DMS 273 treated with DMSO at 0.1 percent for 48 hours (cell line): ENCODE measurements around the gene GALNT5.
"Not testable (repeated sequence)": the region's sequence is repeated elsewhere in the genome, so short reads cannot be mapped to it uniquely, and the experiment has no call there.

Source experiments
- DNase-seq: peaks from one replicate; lab custom pipeline; 2025; lab: John Stamatoyannopoulos, UW

GALNT5 gene, protein sequence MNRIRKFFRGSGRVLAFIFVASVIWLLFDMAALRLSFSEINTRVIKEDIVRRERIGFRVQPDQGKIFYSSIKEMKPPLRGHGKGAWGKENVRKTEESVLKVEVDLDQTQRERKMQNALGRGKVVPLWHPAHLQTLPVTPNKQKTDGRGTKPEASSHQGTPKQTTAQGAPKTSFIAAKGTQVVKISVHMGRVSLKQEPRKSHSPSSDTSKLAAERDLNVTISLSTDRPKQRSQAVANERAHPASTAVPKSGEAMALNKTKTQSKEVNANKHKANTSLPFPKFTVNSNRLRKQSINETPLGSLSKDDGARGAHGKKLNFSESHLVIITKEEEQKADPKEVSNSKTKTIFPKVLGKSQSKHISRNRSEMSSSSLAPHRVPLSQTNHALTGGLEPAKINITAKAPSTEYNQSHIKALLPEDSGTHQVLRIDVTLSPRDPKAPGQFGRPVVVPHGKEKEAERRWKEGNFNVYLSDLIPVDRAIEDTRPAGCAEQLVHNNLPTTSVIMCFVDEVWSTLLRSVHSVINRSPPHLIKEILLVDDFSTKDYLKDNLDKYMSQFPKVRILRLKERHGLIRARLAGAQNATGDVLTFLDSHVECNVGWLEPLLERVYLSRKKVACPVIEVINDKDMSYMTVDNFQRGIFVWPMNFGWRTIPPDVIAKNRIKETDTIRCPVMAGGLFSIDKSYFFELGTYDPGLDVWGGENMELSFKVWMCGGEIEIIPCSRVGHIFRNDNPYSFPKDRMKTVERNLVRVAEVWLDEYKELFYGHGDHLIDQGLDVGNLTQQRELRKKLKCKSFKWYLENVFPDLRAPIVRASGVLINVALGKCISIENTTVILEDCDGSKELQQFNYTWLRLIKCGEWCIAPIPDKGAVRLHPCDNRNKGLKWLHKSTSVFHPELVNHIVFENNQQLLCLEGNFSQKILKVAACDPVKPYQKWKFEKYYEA

DNA sequence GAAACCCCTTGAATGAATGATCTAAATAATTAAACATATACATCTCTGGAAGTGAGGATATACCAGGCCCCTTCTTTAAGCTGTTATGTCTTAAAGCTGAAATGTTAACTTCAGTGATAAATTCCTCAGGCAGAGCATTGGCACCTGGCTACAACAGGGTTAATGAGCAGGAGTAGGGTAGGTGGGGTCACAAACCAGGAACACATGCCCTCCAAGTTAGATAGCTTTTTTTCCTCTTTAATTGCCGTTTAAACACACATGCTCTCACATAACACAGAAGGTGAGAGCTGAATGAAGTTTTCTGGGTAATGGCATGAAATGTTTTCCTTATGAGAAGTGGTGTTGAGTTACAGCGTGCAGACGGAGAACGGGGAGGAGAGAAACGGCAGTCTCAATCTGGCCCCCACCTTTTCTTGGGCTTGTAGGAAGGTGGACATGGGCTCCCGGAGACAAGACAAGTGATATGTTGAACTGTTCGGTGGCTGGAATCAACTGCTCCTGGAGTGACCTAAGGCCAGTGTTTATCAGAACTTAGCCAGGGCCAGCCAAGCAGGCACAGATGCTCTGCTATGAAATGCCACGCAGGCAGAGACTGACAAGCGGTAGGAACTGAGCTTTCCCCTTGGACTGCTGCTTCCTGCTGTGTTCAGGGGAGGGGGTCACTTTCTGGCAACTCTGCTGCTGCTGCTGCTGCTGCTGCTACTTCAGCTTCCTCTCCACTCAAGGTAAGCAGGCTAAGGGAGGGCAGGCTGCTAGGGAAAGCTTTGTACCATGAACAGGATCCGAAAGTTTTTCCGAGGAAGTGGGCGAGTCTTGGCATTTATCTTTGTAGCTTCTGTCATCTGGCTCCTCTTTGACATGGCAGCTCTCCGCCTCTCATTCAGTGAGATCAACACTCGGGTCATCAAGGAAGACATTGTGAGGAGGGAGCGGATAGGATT is at the start of gene GALNT5:
Gene GALNT5 (plus strand): TSS at position 394 of the 941 bp plus-strand sequence. CDS start 378 bp downstream, at position 772.
- DNase-seq, result peak; percentile 93

DNA sequence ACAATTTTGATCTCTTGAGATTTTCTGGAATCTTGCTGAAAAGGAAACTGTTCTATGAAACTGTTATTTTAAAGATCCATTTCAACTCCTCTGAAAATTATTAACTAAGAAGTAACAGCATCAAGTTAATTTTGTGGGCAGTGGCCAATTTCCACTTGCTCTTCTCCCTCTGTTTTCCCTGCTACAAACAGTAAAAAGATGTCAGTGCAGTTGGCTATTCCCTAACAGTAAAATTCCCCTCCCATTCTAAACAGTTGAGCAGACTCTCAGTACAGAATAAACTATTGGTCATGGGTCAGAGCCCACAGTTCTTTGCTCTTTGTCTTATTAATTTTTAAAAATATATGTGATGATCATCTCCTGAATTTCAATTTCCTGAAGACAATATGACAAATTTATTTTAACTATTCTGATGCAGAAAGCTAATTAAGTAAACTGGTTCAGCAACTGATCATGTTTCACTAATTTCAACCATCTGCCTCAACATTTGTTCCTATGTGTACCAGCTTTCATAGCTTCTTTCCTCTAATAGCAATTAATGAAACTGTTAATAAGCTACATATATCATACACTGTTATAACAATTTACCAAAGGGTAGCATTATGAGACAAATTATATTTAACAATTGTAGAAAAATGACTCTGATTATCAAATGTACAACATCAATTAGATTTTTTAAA is 41.1 kb upstream of the GALNT5 start:
- peak; percentile 70 for DNase-seq

DNA sequence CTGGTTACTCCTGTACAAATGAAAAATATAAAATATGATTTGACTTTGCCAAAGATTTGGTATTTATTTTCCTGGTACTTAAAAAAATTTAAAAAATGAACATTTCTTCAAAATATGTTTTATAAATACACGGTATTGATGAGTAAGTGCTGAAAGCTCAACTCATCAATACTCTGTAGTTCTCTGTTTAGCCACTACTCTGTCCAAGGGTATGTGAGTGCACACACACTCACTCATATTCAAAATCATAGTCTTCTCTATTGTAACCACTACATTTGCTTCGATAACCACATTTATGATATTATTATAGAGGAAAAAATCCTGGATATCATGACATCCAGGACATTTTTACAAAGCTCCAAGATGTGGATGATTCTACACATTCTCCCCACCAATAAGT is 40.1 kb upstream of the GALNT5 start:
- DNase-seq, result no peak

DNA sequence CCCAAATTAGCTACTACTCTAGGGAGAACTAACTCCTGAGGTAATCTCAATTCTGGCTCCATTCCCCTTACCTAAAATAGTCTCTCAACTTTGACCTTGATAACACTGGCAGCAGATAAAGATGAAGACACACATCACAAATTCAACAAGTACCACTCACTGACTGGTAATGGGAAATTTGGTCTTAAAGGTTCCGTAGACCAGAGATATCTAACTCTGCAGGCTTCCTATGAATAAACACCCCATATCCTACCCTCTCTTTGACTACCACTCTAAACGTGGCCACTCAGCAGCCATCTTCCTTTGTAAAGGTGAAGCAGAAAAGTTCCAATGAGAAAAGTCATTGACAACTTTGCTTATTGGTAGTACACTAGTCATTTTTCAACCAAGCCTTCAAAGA is 38.6 kb upstream of the GALNT5 start:
- no peak for DNase-seq

DNA sequence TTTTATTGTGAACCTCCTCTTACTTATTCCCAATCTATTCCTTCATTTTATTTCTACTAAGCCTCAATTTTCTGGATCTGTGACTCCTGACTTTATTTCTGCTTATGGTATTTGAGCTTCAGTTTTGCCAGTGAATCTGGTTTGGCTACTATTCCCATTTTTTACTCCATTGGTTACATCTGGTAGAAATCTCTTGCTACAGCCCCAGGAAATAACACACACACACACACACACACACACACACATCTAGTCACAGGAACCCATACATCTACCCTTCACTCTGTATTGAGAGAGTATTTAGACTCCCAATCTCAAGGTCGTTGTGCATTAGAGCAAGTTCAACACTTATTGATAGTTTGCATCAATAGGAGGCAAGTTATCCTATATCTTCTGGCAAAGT is 37.0 kb upstream of the GALNT5 start:
- DNase-seq, result no peak

DNA sequence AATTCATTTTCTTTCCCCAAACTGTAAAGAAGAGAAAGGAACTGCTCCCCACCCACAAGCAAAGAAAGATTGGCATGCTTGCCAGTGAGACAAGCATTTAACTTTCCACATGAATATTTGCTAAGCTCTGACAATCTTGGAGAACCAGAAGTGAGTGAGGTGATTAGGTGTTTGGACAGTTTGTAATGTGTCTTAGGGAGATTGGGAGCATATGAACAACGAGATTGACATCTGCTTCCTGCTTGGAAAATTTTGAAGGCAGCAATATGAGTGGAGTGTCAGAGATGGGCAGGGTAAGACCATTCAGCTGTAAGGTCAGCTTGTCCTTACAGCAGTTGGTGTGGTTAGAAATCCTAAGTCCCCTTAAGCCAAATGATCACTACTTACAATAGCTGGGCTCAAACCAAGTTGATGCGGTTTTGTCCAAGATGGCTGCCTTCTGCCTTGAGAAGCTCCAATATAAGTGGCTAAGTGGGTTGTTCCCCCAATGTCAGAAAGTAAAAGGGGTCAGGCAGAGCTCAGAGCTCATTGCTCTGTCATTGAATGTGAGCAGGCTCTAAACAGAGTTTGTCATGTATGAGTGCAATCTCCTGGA is 36.0 kb upstream of the GALNT5 start:
- no peak for DNase-seq

DNA sequence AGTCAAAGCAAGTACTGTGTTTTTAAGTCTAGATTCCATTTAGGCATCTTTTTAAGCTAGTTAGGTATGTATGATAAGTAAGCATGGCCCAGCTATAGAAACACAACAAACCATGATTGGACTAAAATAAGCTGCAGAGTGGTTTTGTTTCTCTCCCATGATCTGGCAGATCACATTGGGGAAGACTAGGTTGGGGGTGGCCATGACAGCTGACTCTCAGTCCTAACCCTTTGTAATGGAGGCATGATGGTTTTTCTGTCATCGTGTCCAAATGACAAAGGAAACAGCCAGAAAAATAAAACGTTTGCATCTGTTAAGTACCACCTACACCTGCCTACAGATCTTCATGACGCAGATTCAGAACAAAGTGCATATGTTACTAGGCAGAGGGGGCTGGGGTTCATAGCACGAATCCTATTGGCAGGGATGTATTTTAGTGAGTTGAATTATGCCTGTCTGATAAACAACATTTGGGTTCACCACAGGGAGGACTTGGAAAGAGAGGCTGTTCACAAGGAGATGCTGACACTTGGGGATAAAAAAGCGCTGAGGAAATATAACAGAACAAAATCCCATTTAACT is 33.8 kb upstream of the GALNT5 start:
- DNase-seq, result peak; percentile 6

DNA sequence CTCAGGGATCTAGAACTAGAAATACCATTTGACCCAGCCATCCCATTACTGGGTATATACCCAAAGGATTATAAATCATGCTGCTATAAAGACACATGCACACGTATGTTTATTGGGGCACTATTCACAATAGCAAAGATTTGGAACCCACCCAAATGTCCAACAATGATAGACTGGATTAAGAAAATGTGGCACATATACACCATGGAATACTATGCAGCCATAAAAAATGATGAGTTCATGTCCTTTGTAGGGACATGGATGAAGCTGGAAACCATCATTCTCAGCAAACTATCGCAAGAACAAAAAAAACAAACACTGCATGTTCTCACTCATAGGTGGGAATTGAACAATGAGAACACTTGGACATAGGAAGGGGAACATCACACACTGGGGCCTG is 33.1 kb upstream of the GALNT5 start:
- DNase-seq, result not testable (repeated sequence)

DNA sequence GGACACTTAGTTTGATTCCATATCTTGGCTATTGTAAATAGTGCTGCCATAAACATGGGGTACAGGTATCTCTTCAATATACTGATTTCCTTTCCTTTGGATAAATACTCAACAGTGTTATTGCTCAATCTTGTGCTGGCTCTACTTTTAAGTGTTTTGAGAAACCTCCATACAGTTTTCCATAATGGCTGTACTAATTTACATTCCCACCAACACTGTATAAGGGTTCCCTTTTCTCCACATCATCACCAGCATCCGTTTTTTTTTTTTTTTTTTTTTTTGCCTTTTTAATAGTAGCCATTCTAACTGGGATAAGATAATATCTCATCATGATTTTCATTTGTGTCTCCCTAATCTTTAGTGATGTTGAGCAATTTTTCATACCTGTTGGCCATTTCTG is 29.9 kb upstream of the GALNT5 start:
- no peak for DNase-seq

DNA sequence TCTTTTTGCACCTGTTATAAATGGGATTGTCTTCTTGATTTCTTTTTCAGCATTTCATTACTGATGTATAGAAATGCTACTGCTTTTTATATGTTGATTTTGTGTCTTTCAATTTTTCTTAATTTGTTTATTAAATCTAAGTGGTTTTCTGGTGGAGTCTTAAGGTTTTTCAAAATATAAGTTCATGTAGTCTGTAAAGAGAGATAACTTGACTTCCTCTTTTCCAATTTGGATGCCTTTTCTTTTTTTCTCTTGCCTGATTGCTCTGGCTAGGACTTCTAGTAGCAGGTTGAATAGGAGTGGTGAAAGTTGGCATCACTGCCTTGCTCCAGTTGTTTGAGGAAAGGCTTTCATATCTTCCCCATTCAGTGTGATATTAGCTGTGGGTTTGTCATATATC is 28.6 kb upstream of the GALNT5 start:
- DNase-seq, result no peak

DNA sequence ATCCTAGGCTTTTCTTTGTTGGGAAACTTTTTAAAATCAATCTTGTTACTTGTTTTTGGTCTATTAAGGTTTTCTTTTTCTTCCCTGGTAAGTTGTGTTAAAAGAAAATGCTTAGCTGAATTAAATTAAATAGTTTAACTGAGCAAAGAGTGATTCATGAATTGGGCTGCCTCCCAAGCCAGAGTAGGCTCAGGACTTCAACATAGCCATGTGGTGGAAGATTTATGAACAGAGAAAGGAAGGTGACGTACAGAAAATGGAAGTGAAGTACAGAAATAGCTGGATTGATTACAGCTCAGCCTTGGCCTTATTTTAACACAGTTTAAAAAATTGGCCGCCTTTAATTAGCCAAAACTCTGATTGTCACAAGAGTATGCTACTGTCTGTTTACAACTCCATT is 27.9 kb upstream of the GALNT5 start:
- no peak for DNase-seq

DNA sequence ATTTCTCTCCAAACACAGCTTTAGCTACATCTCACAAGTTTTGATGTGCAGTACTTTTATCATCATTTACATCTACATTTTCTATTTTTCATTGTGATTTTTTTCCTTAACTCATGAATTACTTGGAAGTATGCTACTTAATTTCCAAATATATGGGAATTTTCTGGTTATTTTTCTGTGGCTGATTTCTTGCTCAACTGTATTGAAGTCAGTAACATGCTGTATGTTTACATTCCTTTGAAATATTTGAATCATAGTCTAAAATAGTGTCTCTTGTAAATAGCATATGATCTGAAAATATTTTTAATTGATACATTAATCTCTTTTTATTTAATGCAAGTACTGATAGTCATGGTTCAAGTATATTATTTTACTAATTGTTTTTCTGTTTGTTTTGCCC is 26.0 kb upstream of the GALNT5 start:
- DNase-seq, result no peak

DNA sequence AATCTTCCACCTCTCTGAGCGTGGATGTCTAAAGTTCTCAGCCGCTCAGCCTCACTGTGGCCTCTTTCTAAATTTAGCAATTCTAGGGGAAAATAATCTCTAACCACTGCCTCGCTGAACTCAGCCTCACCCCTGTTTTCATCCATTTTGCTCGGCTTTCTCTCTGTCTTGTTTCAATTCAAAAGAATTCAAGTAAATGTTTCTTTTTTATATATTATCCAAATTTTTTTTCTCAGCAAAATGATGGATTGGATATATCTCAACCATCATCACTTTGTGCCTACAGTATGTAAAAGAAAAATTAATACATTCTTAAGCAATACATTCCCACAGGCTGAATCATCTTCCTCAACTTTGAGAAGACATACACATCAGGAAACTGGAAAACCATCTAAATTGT is 24.0 kb upstream of the GALNT5 start:
- no peak for DNase-seq

DNA sequence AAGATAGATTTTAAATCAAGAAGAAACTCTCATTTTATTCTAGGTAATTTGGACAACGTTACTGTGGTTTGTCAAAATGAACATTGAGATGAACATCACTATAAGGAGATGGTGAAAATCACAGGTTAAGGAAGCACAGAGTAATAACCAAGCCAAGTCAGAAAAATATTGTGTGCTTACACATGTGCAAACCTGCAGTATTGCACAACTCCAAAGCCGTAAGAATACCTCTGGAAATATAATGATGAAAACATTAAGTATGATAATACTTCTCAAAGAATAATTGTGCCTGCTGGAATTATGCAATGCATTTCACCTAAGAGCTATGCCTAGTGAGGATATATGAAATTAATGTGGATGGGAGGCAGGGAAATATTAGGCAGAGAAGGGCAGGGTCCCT is 21.1 kb upstream of the GALNT5 start:
- no peak for DNase-seq

DNA sequence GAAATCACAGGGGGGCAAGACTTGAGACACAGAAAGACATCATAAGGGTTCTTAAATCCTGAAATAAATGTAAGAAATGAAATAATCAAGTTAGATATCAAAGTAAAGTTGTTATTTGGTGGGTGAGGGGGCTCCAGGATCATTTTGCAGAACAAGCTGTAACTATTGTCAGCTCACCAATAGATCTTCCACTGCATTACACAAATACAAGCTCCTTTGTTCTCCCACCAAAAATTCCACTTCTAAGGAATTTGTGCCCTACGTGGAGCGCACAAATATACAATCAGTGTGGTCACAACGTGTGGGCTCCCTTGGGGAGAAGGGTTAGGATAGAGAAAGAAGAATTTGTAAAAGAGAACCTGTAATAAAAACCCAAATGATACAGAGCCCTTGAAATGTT is 19.2 kb upstream of the GALNT5 start:
- no peak for DNase-seq

DNA sequence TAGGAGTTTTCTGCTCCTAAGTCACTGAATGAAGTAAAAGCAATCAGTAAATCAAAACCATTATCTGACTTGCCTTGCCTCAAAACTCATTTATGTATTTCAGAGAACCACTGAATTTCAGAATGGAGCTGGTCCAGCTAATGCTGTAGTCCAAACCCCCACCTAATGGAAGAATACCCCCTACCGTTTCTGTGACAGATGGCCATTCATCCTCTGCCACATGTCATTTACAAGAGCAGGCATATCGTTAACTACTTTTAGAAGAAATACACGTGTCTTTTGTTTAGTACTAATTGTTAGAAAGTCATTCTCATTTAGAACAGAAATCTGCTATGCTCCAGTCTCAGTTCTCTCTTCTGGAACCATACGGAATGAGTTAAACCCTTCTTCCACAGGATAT is 12.8 kb upstream of the GALNT5 start:
- DNase-seq, result peak; percentile 84

DNA sequence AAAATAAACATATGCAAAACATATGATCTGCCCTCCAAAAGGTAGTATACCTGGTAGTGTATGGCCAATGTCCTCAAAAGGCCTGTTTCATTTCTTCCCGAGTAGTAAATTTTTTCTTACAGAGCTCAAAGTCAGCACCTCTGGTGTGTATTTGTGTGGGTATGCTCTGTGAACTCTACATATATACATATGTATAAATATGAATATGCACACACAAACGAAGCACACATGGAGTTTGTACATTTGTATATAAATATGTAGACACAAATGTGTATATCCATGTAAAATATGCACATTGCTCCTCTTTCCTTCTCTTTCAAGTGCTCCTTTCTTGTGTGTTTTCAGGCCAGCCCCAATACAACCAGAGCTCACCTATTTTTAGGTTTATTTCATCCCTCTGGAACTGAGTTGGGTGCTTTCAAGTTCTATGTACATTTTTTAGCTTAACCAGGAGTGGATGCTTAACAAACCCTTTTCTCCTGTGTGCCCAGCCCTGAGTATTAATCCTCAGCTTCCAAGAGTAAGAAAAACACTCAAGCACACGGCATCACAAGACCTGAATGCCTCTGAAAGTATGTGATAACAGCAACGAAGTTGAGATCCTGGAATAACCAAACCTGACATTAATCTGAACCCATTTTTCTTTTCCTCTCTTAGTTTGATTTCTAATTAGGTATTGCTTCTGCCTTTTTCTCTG is 12.2 kb upstream of the GALNT5 start:
- DNase-seq, result no peak

DNA sequence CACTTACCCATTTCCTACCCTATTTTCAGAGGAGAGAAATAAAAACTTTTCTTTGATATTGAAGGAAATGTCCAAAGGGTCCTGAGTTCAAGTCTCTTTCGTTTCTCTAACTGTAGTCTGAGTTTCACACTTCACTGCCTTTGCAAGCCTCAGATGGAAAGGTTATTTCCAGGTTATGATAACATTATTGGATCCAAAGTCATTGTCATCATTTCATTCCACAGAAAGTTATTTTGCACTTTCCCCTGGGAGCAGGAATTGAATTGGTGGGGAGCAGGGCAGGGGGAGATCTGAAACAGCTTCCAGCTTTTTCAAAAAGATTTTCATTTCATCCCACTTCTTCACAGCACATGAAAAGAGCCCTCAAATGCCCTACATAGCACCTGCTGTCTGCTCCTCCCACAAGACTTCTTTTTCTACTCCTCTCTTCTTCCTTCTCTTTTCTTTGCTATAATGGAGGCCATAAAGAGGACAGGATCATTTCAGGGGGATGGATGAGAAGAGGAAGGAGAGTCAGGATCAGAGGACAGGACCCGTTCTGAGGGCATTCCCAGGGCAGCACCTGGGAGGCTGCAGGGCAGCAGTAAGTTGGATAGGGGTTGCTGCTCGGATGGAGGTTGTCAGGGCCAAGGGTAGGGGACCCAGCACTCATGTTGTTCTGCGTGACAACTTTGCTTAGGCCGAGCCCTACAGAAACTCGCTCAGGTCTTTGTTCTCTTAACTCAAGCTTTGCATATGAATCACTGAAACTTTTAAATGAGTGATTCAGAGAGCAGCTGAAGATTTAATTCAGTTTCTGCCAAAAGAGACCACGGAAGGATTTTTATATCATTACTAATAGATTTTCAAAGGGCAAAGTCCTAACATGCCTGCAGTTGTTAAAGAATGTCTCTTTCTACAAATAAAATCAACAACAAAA is 11.4 kb upstream of the GALNT5 start:
- DNase-seq, result no peak
